Right lobe of liver (tissue), 4 donors: ENCODE data around the gene CNPY4.

Experiments
- POLR2A ChIP-seq: fragments of 450-650 bp; IDR thresholded peaks from one replicate; pipeline ENCODE4 v1.6.1; 2017; ENCODE audit warnings: antibody characterized with exemption, mild to moderate bottlenecking
- TF ChIP-seq, protein P1 (sequence below), 4 donors: fragments of 200-600 bp in 3 of 4; fragments of 450-650 bp in 1 of 4; IDR thresholded peaks; one replicate each; pipeline versions ENCODE4 v1.5.1 to v1.8.0; 2016 to 2022; ENCODE audit warnings: antibody characterized with exemption in 4 of 4, mild to moderate bottlenecking in 2 of 4
- donor health status: DM: no; HTN: no; CAD: no.
- donor health status: DM: no; HTN: no; CAD: no.
- donor health status: DM: no; HTN: yes; CAD: no.

DNA sequence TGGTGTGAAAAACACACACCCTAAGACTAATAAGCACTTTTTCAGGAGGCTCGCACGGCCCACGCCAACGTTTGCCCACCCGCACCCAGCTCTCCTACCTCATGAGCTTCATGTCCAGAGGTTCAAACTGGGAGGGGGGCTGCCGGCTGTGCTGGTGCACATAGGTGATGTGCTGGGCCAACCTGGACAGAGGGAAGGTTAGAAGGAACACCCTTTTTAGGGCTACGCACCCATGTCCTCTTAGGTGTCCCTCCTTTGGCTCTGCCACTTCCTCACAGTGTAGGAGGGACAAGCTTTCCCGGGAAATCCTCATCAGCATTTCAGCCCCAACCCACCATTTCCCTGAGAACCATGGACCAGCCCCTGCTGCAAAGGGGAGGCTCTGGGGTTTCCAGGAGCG, 24.1 kb upstream of the CNPY4 start:
- TF ChIP-seq POLR2A = no peak
- TF ChIP-seq, protein P1, sequence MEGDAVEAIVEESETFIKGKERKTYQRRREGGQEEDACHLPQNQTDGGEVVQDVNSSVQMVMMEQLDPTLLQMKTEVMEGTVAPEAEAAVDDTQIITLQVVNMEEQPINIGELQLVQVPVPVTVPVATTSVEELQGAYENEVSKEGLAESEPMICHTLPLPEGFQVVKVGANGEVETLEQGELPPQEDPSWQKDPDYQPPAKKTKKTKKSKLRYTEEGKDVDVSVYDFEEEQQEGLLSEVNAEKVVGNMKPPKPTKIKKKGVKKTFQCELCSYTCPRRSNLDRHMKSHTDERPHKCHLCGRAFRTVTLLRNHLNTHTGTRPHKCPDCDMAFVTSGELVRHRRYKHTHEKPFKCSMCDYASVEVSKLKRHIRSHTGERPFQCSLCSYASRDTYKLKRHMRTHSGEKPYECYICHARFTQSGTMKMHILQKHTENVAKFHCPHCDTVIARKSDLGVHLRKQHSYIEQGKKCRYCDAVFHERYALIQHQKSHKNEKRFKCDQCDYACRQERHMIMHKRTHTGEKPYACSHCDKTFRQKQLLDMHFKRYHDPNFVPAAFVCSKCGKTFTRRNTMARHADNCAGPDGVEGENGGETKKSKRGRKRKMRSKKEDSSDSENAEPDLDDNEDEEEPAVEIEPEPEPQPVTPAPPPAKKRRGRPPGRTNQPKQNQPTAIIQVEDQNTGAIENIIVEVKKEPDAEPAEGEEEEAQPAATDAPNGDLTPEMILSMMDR (IDR thresholded peaks at IDR 0.05) = no peak
